ENCODE data around the gene ATP2A3.

GRCh38 chr17:3957735-3958599 is 6.3 kb downstream of the ATP2A3 start:
- TF ChIP-seq, protein P1, sequence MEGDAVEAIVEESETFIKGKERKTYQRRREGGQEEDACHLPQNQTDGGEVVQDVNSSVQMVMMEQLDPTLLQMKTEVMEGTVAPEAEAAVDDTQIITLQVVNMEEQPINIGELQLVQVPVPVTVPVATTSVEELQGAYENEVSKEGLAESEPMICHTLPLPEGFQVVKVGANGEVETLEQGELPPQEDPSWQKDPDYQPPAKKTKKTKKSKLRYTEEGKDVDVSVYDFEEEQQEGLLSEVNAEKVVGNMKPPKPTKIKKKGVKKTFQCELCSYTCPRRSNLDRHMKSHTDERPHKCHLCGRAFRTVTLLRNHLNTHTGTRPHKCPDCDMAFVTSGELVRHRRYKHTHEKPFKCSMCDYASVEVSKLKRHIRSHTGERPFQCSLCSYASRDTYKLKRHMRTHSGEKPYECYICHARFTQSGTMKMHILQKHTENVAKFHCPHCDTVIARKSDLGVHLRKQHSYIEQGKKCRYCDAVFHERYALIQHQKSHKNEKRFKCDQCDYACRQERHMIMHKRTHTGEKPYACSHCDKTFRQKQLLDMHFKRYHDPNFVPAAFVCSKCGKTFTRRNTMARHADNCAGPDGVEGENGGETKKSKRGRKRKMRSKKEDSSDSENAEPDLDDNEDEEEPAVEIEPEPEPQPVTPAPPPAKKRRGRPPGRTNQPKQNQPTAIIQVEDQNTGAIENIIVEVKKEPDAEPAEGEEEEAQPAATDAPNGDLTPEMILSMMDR (IDR thresholded peaks at IDR 0.05) = no peak
- TF ChIP-seq POLR2A (IDR thresholded peaks at IDR 0.05) = no peak
- no peak for TF ChIP-seq EP300 (IDR thresholded peaks at IDR 0.05)
